Measurements from ENCODE around the gene SMAD3.

The SMAD3 gene

GRCh38 chr15:67148196-67148701 is 82.8 kb downstream of the SMAD3 start:
- H3K9me3 ChIP-seq (ENCODE audit: control insufficient read depth, insufficient read depth, low read depth, low read length): no peaks in the 10 kb centered on the region
- CTCF ChIA-PET: interaction anchor here (0.7 to 1.0 kb wide), 4 partner anchors 105 to 285 kb away, joined by 3 to 4 read pairs (median 3); no protein-coding TSS in a partner anchor
- POLR2A ChIA-PET: interaction anchor here (1.0 kb wide), 1 partner anchor 77 kb away, joined by 3 read pairs; no protein-coding TSS in a partner anchor
- no peaks in the 10 kb centered on the region for H3K36me3 ChIP-seq (ENCODE audit: control insufficient read depth in 2 of 2, insufficient read depth in 1 of 2, low read length in 2 of 2)
- TF ChIP-seq ZFHX2 (tag by site-specific recombination; conservative IDR thresholded peaks at IDR 0.05): peak; percentile 78
- no peak for TF ChIP-seq ZNF521 (tag by site-specific recombination; IDR thresholded peaks at IDR 0.05)
- TF ChIP-seq ZNF571 (tag by site-specific recombination; IDR thresholded peaks at IDR 0.05): no peak
- 0 out of 2 replicates have a peak, but pooled peaks have one; percentile 18 for TF ChIP-seq IKZF3 (tag by site-specific recombination; IDR thresholded peaks at IDR 0.05)
- peak; percentile 58 for TF ChIP-seq OSR2 (tag by site-specific recombination; IDR thresholded peaks at IDR 0.05)
- TF ChIP-seq ZNF664 (tag by site-specific recombination; IDR thresholded peaks at IDR 0.05): peak; percentile 94
- TF ChIP-seq ZNF239 (tag by site-specific recombination; IDR thresholded peaks at IDR 0.05): no peak
- TF ChIP-seq HOXC10 (CRISPR knock-in tag; IDR thresholded peaks at IDR 0.05): no peak
- no peak for TF ChIP-seq ZNF792 (tag by site-specific recombination; IDR thresholded peaks at IDR 0.05)
- TF ChIP-seq SCRT2 (tag by site-specific recombination; IDR thresholded peaks at IDR 0.05): peak; percentile 99
- TF ChIP-seq SCRT1 (tag by site-specific recombination; IDR thresholded peaks at IDR 0.05; ENCODE audit: borderline replicate concordance): peak; percentile 89
- TF ChIP-seq ZNF777 (tag by site-specific recombination; IDR thresholded peaks at IDR 0.05; ENCODE audit: borderline replicate concordance): no peak
- TF ChIP-seq ZNF530 (tag by site-specific recombination; IDR thresholded peaks at IDR 0.05; ENCODE audit: low read depth): no peak
- TF ChIP-seq SP7 (tag by site-specific recombination; IDR thresholded peaks at IDR 0.05): peak; percentile 82
- 0 out of 2 replicates have a peak, but pooled peaks have one; percentile 39 for TF ChIP-seq HIC1 (tag by site-specific recombination; IDR thresholded peaks at IDR 0.05)
- TF ChIP-seq ZNF658 (tag by site-specific recombination; IDR thresholded peaks at IDR 0.05): no peak
- TF ChIP-seq REST (tag by site-specific recombination; IDR thresholded peaks at IDR 0.05): no peak
- TF ChIP-seq EGR2 (tag by site-specific recombination; IDR thresholded peaks at IDR 0.05; ENCODE audit: low read depth): peak; percentile 69
- peak; percentile 21; the same call in 1 of the 2 replicates for TF ChIP-seq ZNF629 (tag by site-specific recombination; IDR thresholded peaks at IDR 0.05)
- no peak for TF ChIP-seq YY2 (tag by site-specific recombination; IDR thresholded peaks at IDR 0.05)
- 0 out of 2 replicates have a peak, but pooled peaks have one; percentile 23 for TF ChIP-seq PRDM10 (tag by site-specific recombination; IDR thresholded peaks at IDR 0.05)
- peak; percentile 64 for TF ChIP-seq ZIC2 (tag by site-specific recombination; IDR thresholded peaks at IDR 0.05)
- no peak for TF ChIP-seq GLIS1 (tag by site-specific recombination; IDR thresholded peaks at IDR 0.05)
- peak; percentile 39 for TF ChIP-seq PRDM6 (tag by site-specific recombination; IDR thresholded peaks at IDR 0.05)
- TF ChIP-seq ZNF248 (tag by site-specific recombination; IDR thresholded peaks at IDR 0.05): no peak
- peaks cover 43% of the 10 kb centered on the region for H3K4me1 ChIP-seq (ENCODE audit: control insufficient read depth, insufficient read depth, low read length)
- H3K27ac ChIP-seq (ENCODE audit: extremely low read depth, low read depth, low read length): 0 out of 2 replicates have a peak overlapping the region, but pooled peaks have one; percentile 5
- H3K4me3 ChIP-seq (ENCODE audit: low read depth, low read length): no peak overlapping the region
